Left lung (tissue), 10 donors: ENCODE measurements around the gene VMP1. TPM values are rescaled to one million over a fixed set of nuclear protein-coding genes. Genes with fewer than 3 reads are reported as not detected.
A peak's percentile ranks its signal among the peaks of the same experiment; 100 is the strongest.

Experiments used
- ATAC-seq: fragments of 200-7000 bp; cut with Tn5 transposase; one replicate; pipeline ENCODE4 v1.9.1; 2020; ENCODE audit warnings: moderate library complexity
- DNase-seq, 4 donors: peaks; one replicate each; pipeline ENCODE4 v3.0.0-alpha.2; 2013 to 2020
- H3K27ac ChIP-seq, 2 donors: fragments of 200-600 bp; sonication (generic) in 1 of 2; one replicate each; pipeline versions ENCODE4 v1.5.0 to v1.8.0; 2020 to 2021
- H3K27me3 ChIP-seq, 2 donors: fragments of 200-600 bp; sonication (generic) in 1 of 2; one replicate each; pipeline versions ENCODE4 v1.5.0 to v1.8.0; 2020 to 2021
- H3K36me3 ChIP-seq, 2 donors: fragments of 200-600 bp; sonication (generic) in 1 of 2; one replicate each; pipeline versions ENCODE4 v1.5.0 to v1.8.0; 2020 to 2021
- H3K4me1 ChIP-seq, 2 donors: fragments of 200-600 bp; one replicate each; pipeline ENCODE4 v1.8.0; 2021
- H3K4me3 ChIP-seq, 2 donors: fragments of 200-600 bp; sonication (generic) in 1 of 2; one replicate each; pipeline versions ENCODE4 v1.5.0 to v1.8.0; 2020 to 2021; ENCODE audit warnings: mild to moderate bottlenecking in 1 of 2
- H3K9me3 ChIP-seq, 2 donors: fragments of 200-600 bp; sonication (generic) in 1 of 2; one replicate each; pipeline versions ENCODE4 v1.5.0 to v1.8.0; 2020 to 2021
- CTCF ChIP-seq, 2 donors: fragments of 200-600 bp; sonication (generic) in 1 of 2; IDR thresholded peaks; one replicate each; pipeline versions ENCODE4 v1.5.0 to v1.8.0; 2021; ENCODE audit warnings: antibody characterized with exemption in 2 of 2
- intact Hi-C, 2 donors: fragments of 100-400 bp; cut with DNase I; formaldehyde crosslinking; loops; one replicate each; pipeline versions ENCODE4 v1.11.2 to v1.14.2; 2022
- polyA plus RNA-seq, 6 donors: library from polyadenylated mRNA; unstranded; fragments of 120-200 nt; gene quantifications; one replicate each; pipeline ENCODE4 v1.2.1, GENCODE V29; 2013; ENCODE audit not compliant: insufficient read length in 6 of 6
- total RNA-seq, 2 donors: library from RNA; stranded (reverse); fragmentation: NEBNext Ultra II Directional; extraction: Animal tissue kit (Norgen Biotek cat#: 25700); gene quantifications; one replicate each; pipeline ENCODE4 v1.2.1, GENCODE V29; 2021
- donor health status: DM: no; HTN: yes; CAD: no.
- donor health status: DM: no; HTN: no; CAD: no.

VMP1 gene
- total and polyA plus RNA-seq, 8 donors: 98.2 to 343 (median 127) TPM

- Histone ChIP-seq H3K27ac (peak overlapping the region in 1 of 2 donors; percentile 60), H3K4me1 (peaks cover 18 to 71% of the 10 kb centered on the region in 2 donors), H3K9me3 (no peaks in the 10 kb centered on the region), H3K4me3 (no peak overlapping the region), H3K36me3 (no peaks in the 10 kb centered on the region), H3K27me3 (no peaks in the 10 kb centered on the region)
- DNase-seq (no peak), ATAC-seq (no peak)
- no peak for TF ChIP-seq CTCF (IDR thresholded peaks at IDR 0.05)
- intact Hi-C loops: no loop called here
Measured at GRCh38 chr17:59723041-59723440, 15.6 kb downstream of the VMP1 start.

- intact Hi-C loops: no loop called here
- Histone ChIP-seq H3K4me3 (no peak overlapping the region), H3K27me3 (no peaks in the 10 kb centered on the region), H3K36me3 (no peaks in the 10 kb centered on the region), H3K9me3 (no peaks in the 10 kb centered on the region), H3K4me1 (peaks cover 18 to 77% of the 10 kb centered on the region in 2 donors), H3K27ac (peak overlapping the region in 1 of 2 donors; percentile 60)
- no peak for TF ChIP-seq CTCF (IDR thresholded peaks at IDR 0.05)
- DNase-seq (no peak), ATAC-seq (no peak)
Measured at GRCh38 chr17:59723607-59724006, 16.2 kb downstream of the VMP1 start.

- DNase-seq (peak in 2 of 4 donors; percentile 37 to 63), ATAC-seq (peak; percentile 67)
- Histone ChIP-seq H3K27me3 (no peaks in the 10 kb centered on the region), H3K27ac (peak overlapping the region; percentile 71 to 78), H3K36me3 (no peaks in the 10 kb centered on the region), H3K9me3 (no peaks in the 10 kb centered on the region), H3K4me1 (peaks cover 18 to 89% of the 10 kb centered on the region in 2 donors), H3K4me3 (no peak overlapping the region)
- intact Hi-C loops: no loop called here
- TF ChIP-seq CTCF (IDR thresholded peaks at IDR 0.05): no peak
Measured at GRCh38 chr17:59725691-59726090, 18.2 kb downstream of the VMP1 start.

GRCh38 chr17:59727817-59728533 is 20.5 kb downstream of the VMP1 start:
- Histone ChIP-seq H3K4me3 (no peak overlapping the region), H3K27me3 (no peaks in the 10 kb centered on the region), H3K4me1 (peaks cover 18 to 74% of the 10 kb centered on the region in 2 donors), H3K36me3 (peaks cover 0 to 11% of the 10 kb centered on the region in 2 donors), H3K27ac (no peak overlapping the region), H3K9me3 (no peaks in the 10 kb centered on the region)
- ATAC-seq: no peak
- DNase-seq: no peak
- intact Hi-C loops: no loop called here
- TF ChIP-seq CTCF (IDR thresholded peaks at IDR 0.05): no peak

GRCh38 chr17:59730268-59730834 is 22.9 kb downstream of the VMP1 start:
- peaks cover 0 to 28% of the 10 kb centered on the region in 2 donors for H3K36me3 ChIP-seq
- no peaks in the 10 kb centered on the region for H3K27me3 ChIP-seq
- H3K9me3 ChIP-seq: no peaks in the 10 kb centered on the region
- DNase-seq (no peak), ATAC-seq (no peak)
- intact Hi-C loops: no loop called here
- TF ChIP-seq CTCF (IDR thresholded peaks at IDR 0.05): no peak
- peak overlapping the region in 1 of 2 donors; percentile 16 for H3K4me3 ChIP-seq
- H3K4me1 ChIP-seq: peaks cover 7 to 51% of the 10 kb centered on the region in 2 donors
- peak overlapping the region in 1 of 2 donors; percentile 83 for H3K27ac ChIP-seq
